Measurements from ENCODE around the gene TMEM101.

GRCh38 chr17:44006598-44007345 is 8.0 kb downstream of the TMEM101 start:
- TF ChIP-seq CTCF (IDR thresholded peaks at IDR 0.05) (peak; percentile 13 to 66 (median 47)), POLR2A (IDR thresholded peaks at IDR 0.05) (peak; percentile 33 to 43)
